KMS-11 (cell line): Measurements from ENCODE around the gene OLIG3.

Source experiments
- H2AFZ ChIP-seq: fragments of 200-600 bp; sonication (generic); 2 replicates; pipeline ENCODE4 v1.6.1; 2016; ENCODE audit warnings: antibody characterized with exemption, mixed run types, low read depth
- H3K27ac ChIP-seq: fragments of 200-600 bp; sonication (generic); 2 replicates; pipeline ENCODE4 v1.6.1; 2016; ENCODE audit warnings: mild to moderate bottlenecking, mixed run types
- H3K27me3 ChIP-seq: fragments of 200-600 bp; sonication (generic); 2 replicates; pipeline ENCODE4 v1.6.1; 2017; ENCODE audit warnings: mild to moderate bottlenecking, low read depth, mixed run types, moderate library complexity; ENCODE audit not compliant: insufficient read depth
- H3K36me3 ChIP-seq: fragments of 200-600 bp; sonication (generic); 2 replicates; pipeline ENCODE4 v1.6.1; 2017; ENCODE audit warnings: mild to moderate bottlenecking, mixed run types; ENCODE audit not compliant: insufficient read depth
- H3K4me1 ChIP-seq: fragments of 200-600 bp; sonication (generic); 2 replicates; pipeline ENCODE4 v1.6.1; 2016; ENCODE audit warnings: mild to moderate bottlenecking, low read depth, mixed run types; ENCODE audit not compliant: poor library complexity, severe bottlenecking
- H3K4me2 ChIP-seq: fragments of 200-600 bp; sonication (generic); 2 replicates; pipeline ENCODE4 v1.7.0; 2016; ENCODE audit warnings: mild to moderate bottlenecking, mixed run types
- H3K4me3 ChIP-seq: fragments of 200-600 bp; sonication (generic); IDR thresholded peaks from 2 replicates; pipeline ENCODE4 v1.6.1; 2017; ENCODE audit warnings: low read depth, low read length, mixed read lengths; ENCODE audit not compliant: insufficient read depth
- H3K79me2 ChIP-seq: fragments of 200-600 bp; sonication (generic); 2 replicates; pipeline ENCODE4 v1.6.1; 2016; ENCODE audit warnings: low read depth, mixed run types; ENCODE audit not compliant: insufficient read depth
- H3K9ac ChIP-seq: fragments of 200-600 bp; sonication (generic); 2 replicates; pipeline ENCODE4 v1.6.1; 2016; ENCODE audit warnings: mild to moderate bottlenecking, mixed run types
- H4K20me1 ChIP-seq: fragments of 200-600 bp; sonication (generic); 2 replicates; pipeline ENCODE4 v1.6.1; 2016; ENCODE audit warnings: mild to moderate bottlenecking, mixed run types; ENCODE audit not compliant: insufficient read depth
- TF ChIP-seq, protein P1 (sequence below): fragments of 200-600 bp; sonication (generic); conservative IDR thresholded peaks from 2 replicates; pipeline ENCODE4 v1.6.1; 2017; ENCODE audit warnings: low read depth, mild to moderate bottlenecking, antibody characterized with exemption, low read length, moderate library complexity, mixed read lengths

The OLIG3 gene

GRCh38 chr6:137536104-137536773 is 42.0 kb upstream of the OLIG3 start:
- Histone ChIP-seq H2AFZ (no peak overlapping the region), H4K20me1 (no peaks in the 10 kb centered on the region), H3K9ac (no peak overlapping the region), H3K27ac (no peak overlapping the region), H3K79me2 (no peaks in the 10 kb centered on the region), H3K4me3 (no peak overlapping the region), H3K36me3 (no peaks in the 10 kb centered on the region), H3K27me3 (no peaks in the 10 kb centered on the region), H3K4me2 (no peak overlapping the region), H3K4me1 (no peaks in the 10 kb centered on the region)
- TF ChIP-seq, protein P1, sequence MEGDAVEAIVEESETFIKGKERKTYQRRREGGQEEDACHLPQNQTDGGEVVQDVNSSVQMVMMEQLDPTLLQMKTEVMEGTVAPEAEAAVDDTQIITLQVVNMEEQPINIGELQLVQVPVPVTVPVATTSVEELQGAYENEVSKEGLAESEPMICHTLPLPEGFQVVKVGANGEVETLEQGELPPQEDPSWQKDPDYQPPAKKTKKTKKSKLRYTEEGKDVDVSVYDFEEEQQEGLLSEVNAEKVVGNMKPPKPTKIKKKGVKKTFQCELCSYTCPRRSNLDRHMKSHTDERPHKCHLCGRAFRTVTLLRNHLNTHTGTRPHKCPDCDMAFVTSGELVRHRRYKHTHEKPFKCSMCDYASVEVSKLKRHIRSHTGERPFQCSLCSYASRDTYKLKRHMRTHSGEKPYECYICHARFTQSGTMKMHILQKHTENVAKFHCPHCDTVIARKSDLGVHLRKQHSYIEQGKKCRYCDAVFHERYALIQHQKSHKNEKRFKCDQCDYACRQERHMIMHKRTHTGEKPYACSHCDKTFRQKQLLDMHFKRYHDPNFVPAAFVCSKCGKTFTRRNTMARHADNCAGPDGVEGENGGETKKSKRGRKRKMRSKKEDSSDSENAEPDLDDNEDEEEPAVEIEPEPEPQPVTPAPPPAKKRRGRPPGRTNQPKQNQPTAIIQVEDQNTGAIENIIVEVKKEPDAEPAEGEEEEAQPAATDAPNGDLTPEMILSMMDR, result no peak

GRCh38 chr6:137531376-137532092 is 37.3 kb upstream of the OLIG3 start:
- H3K4me1 ChIP-seq, result no peaks in the 10 kb centered on the region
- no peak overlapping the region for H3K4me2 ChIP-seq
- no peaks in the 10 kb centered on the region for H3K36me3 ChIP-seq
- H3K9ac ChIP-seq, result no peak overlapping the region
- no peaks in the 10 kb centered on the region for H3K27me3 ChIP-seq
- H3K79me2 ChIP-seq, result no peaks in the 10 kb centered on the region
- H2AFZ ChIP-seq, result no peak overlapping the region
- no peak overlapping the region for H3K4me3 ChIP-seq
- no peak overlapping the region for H3K27ac ChIP-seq
- no peaks in the 10 kb centered on the region for H4K20me1 ChIP-seq
- TF ChIP-seq, protein P1, result no peak

GRCh38 chr6:137530404-137530803 is 36.2 kb upstream of the OLIG3 start:
- Histone ChIP-seq H3K36me3 (no peaks in the 10 kb centered on the region), H3K27ac (no peak overlapping the region), H3K9ac (no peak overlapping the region), H4K20me1 (no peaks in the 10 kb centered on the region), H2AFZ (no peak overlapping the region), H3K79me2 (no peaks in the 10 kb centered on the region), H3K4me1 (no peaks in the 10 kb centered on the region), H3K4me2 (no peak overlapping the region), H3K27me3 (no peaks in the 10 kb centered on the region), H3K4me3 (no peak overlapping the region)
- TF ChIP-seq, protein P1, result no peak

DNA sequence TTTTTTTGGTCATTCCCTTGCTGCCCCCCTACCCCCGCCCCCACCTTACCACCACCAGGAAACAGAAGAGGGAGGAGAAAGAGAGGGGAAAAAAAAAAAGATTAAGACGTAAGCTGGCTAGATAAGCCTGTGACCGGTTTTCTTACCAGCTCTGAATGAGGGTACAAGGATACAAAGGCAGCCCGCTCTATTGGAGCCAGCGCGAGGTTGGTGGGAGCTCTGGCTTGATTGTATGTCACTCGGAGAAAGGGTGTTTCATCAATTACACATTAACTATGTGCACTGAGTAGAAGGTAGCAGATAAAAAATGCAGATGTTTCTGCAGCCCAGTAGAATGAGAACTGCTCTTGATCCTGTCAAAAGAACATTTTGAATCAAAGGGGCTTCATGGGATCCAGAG is 28.6 kb upstream of the OLIG3 start:
- TF ChIP-seq, protein P1, result no peak
- no peaks in the 10 kb centered on the region for H3K36me3 ChIP-seq
- no peaks in the 10 kb centered on the region for H3K27me3 ChIP-seq
- no peak overlapping the region for H3K9ac ChIP-seq
- H3K27ac ChIP-seq, result no peak overlapping the region
- H3K79me2 ChIP-seq, result no peaks in the 10 kb centered on the region
- H4K20me1 ChIP-seq, result no peaks in the 10 kb centered on the region
- H3K4me2 ChIP-seq, result no peak overlapping the region
- no peak overlapping the region for H2AFZ ChIP-seq
- H3K4me1 ChIP-seq, result peaks cover 7% of the 10 kb centered on the region
- H3K4me3 ChIP-seq, result no peak overlapping the region
